GM23338 (cell line): ENCODE results near the gene B4GALT3. TPM values are rescaled to one million over a fixed set of nuclear protein-coding genes. Genes with fewer than 3 reads are reported as not detected.

Source experiments
- ATAC-seq: fragments of 200-7000 bp; cut with Tn5 transposase; 3 replicates; pipeline ENCODE4 v1.9.1; 2020
- DNase-seq: peaks from one replicate; pipeline ENCODE4 v3.0.0-alpha.2; 2015; ENCODE audit warnings: low spot score
- H2AFZ ChIP-seq: fragments of 200-600 bp; sonication (generic); 2 replicates; pipeline ENCODE4 v1.8.0; 2016; ENCODE audit warnings: antibody characterized with exemption, mild to moderate bottlenecking, moderate library complexity
- H3F3A ChIP-seq: fragments of 200-600 bp; sonication (generic); replicated peaks from 2 replicates; pipeline ENCODE4 v1.8.0; 2017; ENCODE audit warnings: antibody characterized with exemption, mixed run types, low read depth
- H3K27ac ChIP-seq: fragments of 200-600 bp; sonication (generic); 2 replicates; pipeline ENCODE4 v1.6.1; 2016; ENCODE audit warnings: low read depth
- H3K27me3 ChIP-seq: fragments of 200-600 bp; sonication (generic); 2 replicates; pipeline ENCODE4 v1.8.0; 2016; ENCODE audit warnings: mild to moderate bottlenecking, mixed run types, moderate library complexity; ENCODE audit not compliant: insufficient read depth
- H3K36me3 ChIP-seq: fragments of 200-600 bp; sonication (generic); 2 replicates; pipeline ENCODE4 v1.8.0; 2016; ENCODE audit warnings: mild to moderate bottlenecking; ENCODE audit not compliant: insufficient read depth
- H3K4me1 ChIP-seq: fragments of 200-600 bp; sonication (generic); 2 replicates; pipeline ENCODE4 v1.8.0; 2016; ENCODE audit warnings: mild to moderate bottlenecking, moderate library complexity; ENCODE audit not compliant: insufficient read depth
- H3K4me2 ChIP-seq: fragments of 200-600 bp; sonication (generic); 2 replicates; pipeline ENCODE4 v1.7.1; 2017; ENCODE audit warnings: mixed run types
- H3K4me3 ChIP-seq: fragments of 200-600 bp; sonication (generic); 2 replicates; pipeline ENCODE4 v1.6.1; 2016; ENCODE audit warnings: mixed run types
- H3K79me2 ChIP-seq: fragments of 200-600 bp; sonication (generic); replicated peaks from 2 replicates; pipeline ENCODE4 v1.8.0; 2017; ENCODE audit warnings: mild to moderate bottlenecking; ENCODE audit not compliant: insufficient read depth
- H3K9me2 ChIP-seq: fragments of 200-600 bp; sonication (generic); 2 replicates; pipeline ENCODE4 v1.8.0; 2017; ENCODE audit not compliant: insufficient read depth
- H4K20me1 ChIP-seq: fragments of 200-600 bp; sonication (generic); replicated peaks from 2 replicates; pipeline ENCODE4 v1.8.0; 2017; ENCODE audit warnings: mild to moderate bottlenecking; ENCODE audit not compliant: insufficient read depth
- H3K27ac Mint-ChIP-seq: 2 replicates; pipeline ENCODE4 v1.8.0; 2020; ENCODE audit warnings: inconsistent platforms, mild to moderate bottlenecking, moderate library complexity, mixed read lengths
- H3K27me3 Mint-ChIP-seq: 3 replicates; pipeline ENCODE4 v1.8.0; 2022; ENCODE audit warnings: low read depth, mild to moderate bottlenecking, moderate library complexity, mixed read lengths, inconsistent platforms; ENCODE audit not compliant: insufficient read depth, poor library complexity
- H3K36me3 Mint-ChIP-seq: 3 replicates; pipeline ENCODE4 v1.8.0; 2021; ENCODE audit warnings: low read depth, mild to moderate bottlenecking, inconsistent platforms, moderate library complexity, mixed read lengths
- H3K4me1 Mint-ChIP-seq: 3 replicates; pipeline ENCODE4 v1.8.0; 2020; ENCODE audit warnings: mild to moderate bottlenecking, inconsistent platforms, mixed read lengths
- H3K4me3 Mint-ChIP-seq: 3 replicates; pipeline ENCODE4 v1.8.0; 2021; ENCODE audit warnings: moderate library complexity, mild to moderate bottlenecking, inconsistent platforms, mixed read lengths
- H3K9me3 Mint-ChIP-seq: 3 replicates; pipeline ENCODE4 v1.8.0; 2020; ENCODE audit warnings: moderate library complexity, mild to moderate bottlenecking, inconsistent platforms, mixed read lengths
- CREB1 ChIP-seq: fragments of 250-450 bp; sonication (Bioruptor Pico); IDR thresholded peaks from 2 replicates; pipeline ENCODE4 v1.5.0; 2020; ENCODE audit warnings: low read depth, mild to moderate bottlenecking, moderate library complexity
- EZH2 ChIP-seq: fragments of 200-600 bp; sonication (generic); IDR thresholded peaks from one replicate; pipeline ENCODE4 v1.8.0; 2017; ENCODE audit warnings: antibody characterized with exemption, mild to moderate bottlenecking, low read depth; ENCODE audit not compliant: unreplicated experiment
- EZH2phosphoT487 ChIP-seq: fragments of 200-600 bp; sonication (generic); IDR thresholded peaks from one replicate; pipeline ENCODE4 v1.8.1; 2018; ENCODE audit warnings: antibody characterized with exemption; ENCODE audit not compliant: unreplicated experiment
- JUNB ChIP-seq: IDR thresholded peaks from one replicate; pipeline ENCODE4 v1.6.1; 2016; ENCODE audit warnings: antibody characterized with exemption; ENCODE audit not compliant: unreplicated experiment
- NANOG ChIP-seq: IDR thresholded peaks from 2 replicates; pipeline ENCODE4 v1.6.1; 2016; ENCODE audit warnings: antibody characterized with exemption, borderline replicate concordance
- POLR2AphosphoS5 ChIP-seq: IDR thresholded peaks from 2 replicates; pipeline ENCODE4 v1.6.1; 2016; ENCODE audit warnings: antibody characterized with exemption, low read depth
- STAT1 ChIP-seq: IDR thresholded peaks from one replicate; pipeline ENCODE4 v1.6.1; 2016; ENCODE audit warnings: antibody characterized with exemption; ENCODE audit not compliant: unreplicated experiment
- ZNF331 ChIP-seq: fragments of 250-450 bp; sonication (Bioruptor Pico); IDR thresholded peaks from 2 replicates; pipeline ENCODE4 v1.5.0; 2020; ENCODE audit warnings: low read depth, mild to moderate bottlenecking, moderate library complexity
- polyA plus RNA-seq: library from polyadenylated mRNA; unstranded; fragments of >200 nt; fragmentation: Nextera tagmentation; extraction: Ambion mirVana; gene quantifications from 2 replicates; pipeline ENCODE4 v1.2.1, GENCODE V29; 2016
- total RNA-seq: library from RNA; depleted of rRNA; stranded (reverse); fragments of >200 nt; shearing (Covaris generic); gene quantifications from 2 replicates; pipeline ENCODE4 v1.2.3, GENCODE V29; 2014
- TF ChIP-seq, protein P1 (sequence below): IDR thresholded peaks from one replicate; pipeline ENCODE4 v1.6.1; 2018; ENCODE audit warnings: antibody characterized with exemption; ENCODE audit not compliant: unreplicated experiment

The B4GALT3 gene
- total and polyA plus RNA-seq, 2 experiments from 2014 or later = 24.2 to 35.8 TPM

DNA sequence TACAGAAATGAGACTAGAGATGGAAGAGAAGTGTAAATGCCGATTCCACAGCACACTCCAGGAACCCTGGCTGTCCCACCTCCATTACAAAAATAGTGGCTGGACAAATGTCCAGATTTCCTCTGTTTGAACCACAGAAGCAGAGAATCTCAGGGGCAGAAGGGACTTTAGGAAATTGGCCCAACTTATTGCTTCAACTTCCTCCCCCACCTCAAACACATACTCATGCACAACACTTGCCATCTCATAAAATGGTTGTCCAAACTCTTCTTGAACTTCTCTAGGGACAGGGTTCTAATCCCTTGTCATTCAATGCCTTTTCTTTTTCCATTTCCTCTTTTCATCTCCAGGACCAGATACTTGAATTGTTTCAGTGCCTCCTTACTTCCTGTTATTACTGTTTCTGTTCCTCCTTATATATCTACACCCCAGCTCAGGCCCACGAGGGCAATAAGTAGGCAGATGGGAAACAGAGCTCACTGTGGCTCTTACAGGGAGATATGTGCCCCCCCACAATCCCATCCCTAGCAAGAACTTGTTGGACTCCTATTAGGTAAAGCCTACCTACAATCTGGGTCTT is 8.5 kb upstream of the B4GALT3 start:
- no peaks in the 10 kb centered on the region for H3K9me3 Mint-ChIP-seq
- H3K4me1 Mint-ChIP-seq = peaks cover 4% of the 10 kb centered on the region
- H4K20me1 ChIP-seq = no peaks in the 10 kb centered on the region
- peaks cover 8% of the 10 kb centered on the region for H3K27me3 Mint-ChIP-seq
- no peak overlapping the region for H3K4me2 ChIP-seq
- no peak overlapping the region for H2AFZ ChIP-seq
- no peak overlapping the region for H3K27ac ChIP-seq
- H3K9me2 ChIP-seq = no peaks in the 10 kb centered on the region
- no peak overlapping the region for H3K27ac Mint-ChIP-seq
- ATAC-seq (no peak), DNase-seq (no peak)
- H3F3A ChIP-seq = 0 out of 2 replicates have a peak, but pooled peaks cover 1% of the 10 kb centered on the region
- no peak overlapping the region for H3K4me3 ChIP-seq
- peaks cover 2% of the 10 kb centered on the region; the same call in 1 of the 2 replicates for H3K4me1 ChIP-seq
- H3K79me2 ChIP-seq = no peaks in the 10 kb centered on the region
- TF ChIP-seq POLR2AphosphoS5 (no peak), EZH2 (no peak), STAT1 (no peak), NANOG (no peak), JUNB (no peak), EZH2phosphoT487 (no peak), CREB1 (CRISPR knock-in tag) (no peak)
- TF ChIP-seq, protein P1, sequence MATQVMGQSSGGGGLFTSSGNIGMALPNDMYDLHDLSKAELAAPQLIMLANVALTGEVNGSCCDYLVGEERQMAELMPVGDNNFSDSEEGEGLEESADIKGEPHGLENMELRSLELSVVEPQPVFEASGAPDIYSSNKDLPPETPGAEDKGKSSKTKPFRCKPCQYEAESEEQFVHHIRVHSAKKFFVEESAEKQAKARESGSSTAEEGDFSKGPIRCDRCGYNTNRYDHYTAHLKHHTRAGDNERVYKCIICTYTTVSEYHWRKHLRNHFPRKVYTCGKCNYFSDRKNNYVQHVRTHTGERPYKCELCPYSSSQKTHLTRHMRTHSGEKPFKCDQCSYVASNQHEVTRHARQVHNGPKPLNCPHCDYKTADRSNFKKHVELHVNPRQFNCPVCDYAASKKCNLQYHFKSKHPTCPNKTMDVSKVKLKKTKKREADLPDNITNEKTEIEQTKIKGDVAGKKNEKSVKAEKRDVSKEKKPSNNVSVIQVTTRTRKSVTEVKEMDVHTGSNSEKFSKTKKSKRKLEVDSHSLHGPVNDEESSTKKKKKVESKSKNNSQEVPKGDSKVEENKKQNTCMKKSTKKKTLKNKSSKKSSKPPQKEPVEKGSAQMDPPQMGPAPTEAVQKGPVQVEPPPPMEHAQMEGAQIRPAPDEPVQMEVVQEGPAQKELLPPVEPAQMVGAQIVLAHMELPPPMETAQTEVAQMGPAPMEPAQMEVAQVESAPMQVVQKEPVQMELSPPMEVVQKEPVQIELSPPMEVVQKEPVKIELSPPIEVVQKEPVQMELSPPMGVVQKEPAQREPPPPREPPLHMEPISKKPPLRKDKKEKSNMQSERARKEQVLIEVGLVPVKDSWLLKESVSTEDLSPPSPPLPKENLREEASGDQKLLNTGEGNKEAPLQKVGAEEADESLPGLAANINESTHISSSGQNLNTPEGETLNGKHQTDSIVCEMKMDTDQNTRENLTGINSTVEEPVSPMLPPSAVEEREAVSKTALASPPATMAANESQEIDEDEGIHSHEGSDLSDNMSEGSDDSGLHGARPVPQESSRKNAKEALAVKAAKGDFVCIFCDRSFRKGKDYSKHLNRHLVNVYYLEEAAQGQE = no peak
- no peak overlapping the region for H3K4me3 Mint-ChIP-seq
- no peaks in the 10 kb centered on the region for H3K36me3 ChIP-seq
- no peaks in the 10 kb centered on the region for H3K27me3 ChIP-seq
- no peaks in the 10 kb centered on the region for H3K36me3 Mint-ChIP-seq

DNA sequence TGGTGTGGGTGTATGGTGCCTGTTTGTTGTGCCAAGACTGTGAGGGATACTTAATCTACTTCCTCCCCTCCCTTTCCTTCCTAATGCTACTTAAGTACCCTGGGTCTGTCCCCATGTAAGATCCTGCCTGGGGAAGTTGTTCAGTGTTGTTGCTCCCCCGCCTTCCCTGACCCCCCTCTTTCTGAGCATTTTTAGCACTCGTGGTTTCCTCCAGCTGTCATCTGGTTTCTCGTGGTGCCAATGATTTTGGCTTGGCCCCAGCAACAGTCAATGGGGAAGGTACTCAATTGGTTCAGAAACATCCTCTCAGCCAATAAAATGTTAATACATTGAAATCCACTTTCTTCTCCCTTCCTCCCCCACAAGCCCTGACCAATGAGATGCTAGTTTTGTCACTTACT is 8.0 kb upstream of the B4GALT3 start:
- Histone ChIP-seq H3K27me3 (no peaks in the 10 kb centered on the region), H3K27ac (no peak overlapping the region), H3K79me2 (no peaks in the 10 kb centered on the region), H3K4me2 (no peak overlapping the region), H2AFZ (no peak overlapping the region), H3K4me1 (no peaks in the 10 kb centered on the region), H3K4me3 (no peak overlapping the region), H3F3A (no peaks in the 10 kb centered on the region), H4K20me1 (no peaks in the 10 kb centered on the region), H3K36me3 (no peaks in the 10 kb centered on the region), H3K9me2 (no peaks in the 10 kb centered on the region)
- peaks cover 4% of the 10 kb centered on the region for H3K4me1 Mint-ChIP-seq
- no peak for TF ChIP-seq STAT1
- no peak for TF ChIP-seq NANOG
- no peak for TF ChIP-seq EZH2phosphoT487
- no peak for TF ChIP-seq ZNF331
- H3K27me3 Mint-ChIP-seq = peaks cover 8% of the 10 kb centered on the region
- ATAC-seq = no peak
- no peak for DNase-seq
- no peaks in the 10 kb centered on the region for H3K9me3 Mint-ChIP-seq
- H3K27ac Mint-ChIP-seq = no peak overlapping the region
- no peaks in the 10 kb centered on the region for H3K36me3 Mint-ChIP-seq
- no peak overlapping the region for H3K4me3 Mint-ChIP-seq
